NCI-H187 treated with DMSO at 0.1 percent for 48 hours (cell line): ENCODE results near the gene TRAPPC12.
"Not testable (repeated sequence)": the region's sequence is repeated elsewhere in the genome, so short reads cannot be mapped to it uniquely, and the experiment has no call there.

ENCODE experiments used
- DNase-seq: peaks from one replicate; lab custom pipeline; 2025; lab: John Stamatoyannopoulos, UW

Gene TRAPPC12

DNA sequence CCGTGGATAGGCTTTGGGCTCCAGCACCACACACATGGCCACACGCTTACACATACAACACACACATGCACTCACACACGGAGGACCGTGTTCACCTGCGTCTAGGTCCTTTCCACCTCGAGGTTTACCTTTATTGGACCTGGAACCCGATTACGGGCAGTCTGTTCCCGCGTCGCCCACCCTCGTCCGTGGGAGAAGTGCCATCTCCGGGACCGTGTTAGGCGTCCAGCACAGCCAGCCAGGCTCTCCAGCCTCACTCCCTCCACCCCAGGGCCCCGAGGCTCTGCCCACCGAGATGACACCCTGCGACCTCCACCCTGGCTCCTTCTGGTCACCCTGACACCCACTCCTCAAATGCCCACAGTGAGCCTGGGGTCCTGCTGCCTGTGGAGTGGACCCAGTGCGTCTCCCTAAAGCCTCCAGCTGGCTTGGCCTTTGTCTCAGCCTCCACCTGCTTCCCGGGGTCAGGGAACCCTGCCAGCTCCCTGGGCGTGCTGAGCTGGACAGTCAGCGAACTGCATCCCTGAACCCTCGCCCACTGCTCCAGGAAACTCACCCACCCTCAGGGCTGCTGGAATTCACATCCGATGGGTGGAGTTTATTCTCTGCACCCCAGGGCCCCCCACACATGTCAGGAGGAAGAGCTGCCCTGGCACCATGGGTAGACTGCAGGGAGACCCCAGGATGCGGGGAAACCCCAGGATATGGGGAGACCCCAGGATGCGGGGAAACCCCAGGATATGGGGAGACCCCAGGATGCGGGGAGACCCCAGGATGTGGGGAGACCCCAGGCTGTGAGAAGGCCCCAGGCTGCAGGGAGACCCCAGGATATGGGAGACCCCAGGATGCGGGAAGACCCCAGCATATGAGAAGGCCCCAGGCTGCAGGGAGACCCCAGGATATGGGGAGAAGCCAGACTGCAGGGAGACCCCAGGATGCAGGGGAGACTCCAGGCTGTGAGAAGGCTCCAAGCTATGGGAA is 106.8 kb downstream of the TRAPPC12 start:
- no peak for DNase-seq

GRCh38 chr2:3487028-3487425 is 107.5 kb downstream of the TRAPPC12 start:
- DNase-seq, result no peak

DNA sequence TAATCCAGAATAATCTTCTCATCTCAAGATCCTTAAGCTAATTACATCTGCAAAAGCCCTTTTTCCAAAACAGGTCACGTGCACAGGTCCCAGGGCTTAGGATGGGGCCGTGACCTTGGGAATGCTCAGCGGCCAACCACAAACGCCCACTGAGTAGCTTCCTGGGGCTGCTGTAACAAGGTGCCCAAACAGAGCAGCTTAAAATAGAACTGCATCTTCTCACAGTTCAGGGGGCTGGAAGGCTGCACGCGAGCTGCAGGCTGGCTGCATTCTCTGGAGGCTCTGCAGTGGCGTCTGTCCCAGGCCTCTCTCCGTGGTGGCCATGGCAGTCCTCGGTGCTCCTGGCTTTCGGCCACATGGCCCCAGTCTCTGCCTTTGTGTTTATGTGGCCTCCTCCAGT is 107.9 kb downstream of the TRAPPC12 start:
- DNase-seq, result no peak

DNA sequence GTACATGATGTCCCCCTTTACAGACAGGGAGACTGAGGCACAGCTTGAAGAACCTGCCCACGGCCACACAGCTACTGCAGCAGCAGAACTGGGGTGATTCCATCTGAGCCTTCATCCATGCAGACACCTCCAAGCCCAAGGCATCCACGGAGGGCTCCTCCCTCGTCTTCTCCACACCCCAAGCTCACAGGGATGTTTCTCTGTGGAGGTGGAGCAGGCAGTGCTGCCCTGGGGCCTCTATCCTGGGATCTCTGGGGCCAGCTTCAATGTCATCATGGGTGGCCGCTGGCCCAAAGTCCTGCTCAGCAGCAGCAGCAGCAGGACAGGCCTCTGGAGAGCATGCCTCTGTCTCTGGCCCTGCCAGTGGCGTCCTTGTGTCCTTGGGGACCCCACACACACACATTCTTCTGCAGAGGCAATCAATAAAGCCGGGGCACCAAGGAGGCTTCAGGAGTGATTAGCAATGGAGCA is 108.6 kb downstream of the TRAPPC12 start:
- DNase-seq, result no peak

DNA sequence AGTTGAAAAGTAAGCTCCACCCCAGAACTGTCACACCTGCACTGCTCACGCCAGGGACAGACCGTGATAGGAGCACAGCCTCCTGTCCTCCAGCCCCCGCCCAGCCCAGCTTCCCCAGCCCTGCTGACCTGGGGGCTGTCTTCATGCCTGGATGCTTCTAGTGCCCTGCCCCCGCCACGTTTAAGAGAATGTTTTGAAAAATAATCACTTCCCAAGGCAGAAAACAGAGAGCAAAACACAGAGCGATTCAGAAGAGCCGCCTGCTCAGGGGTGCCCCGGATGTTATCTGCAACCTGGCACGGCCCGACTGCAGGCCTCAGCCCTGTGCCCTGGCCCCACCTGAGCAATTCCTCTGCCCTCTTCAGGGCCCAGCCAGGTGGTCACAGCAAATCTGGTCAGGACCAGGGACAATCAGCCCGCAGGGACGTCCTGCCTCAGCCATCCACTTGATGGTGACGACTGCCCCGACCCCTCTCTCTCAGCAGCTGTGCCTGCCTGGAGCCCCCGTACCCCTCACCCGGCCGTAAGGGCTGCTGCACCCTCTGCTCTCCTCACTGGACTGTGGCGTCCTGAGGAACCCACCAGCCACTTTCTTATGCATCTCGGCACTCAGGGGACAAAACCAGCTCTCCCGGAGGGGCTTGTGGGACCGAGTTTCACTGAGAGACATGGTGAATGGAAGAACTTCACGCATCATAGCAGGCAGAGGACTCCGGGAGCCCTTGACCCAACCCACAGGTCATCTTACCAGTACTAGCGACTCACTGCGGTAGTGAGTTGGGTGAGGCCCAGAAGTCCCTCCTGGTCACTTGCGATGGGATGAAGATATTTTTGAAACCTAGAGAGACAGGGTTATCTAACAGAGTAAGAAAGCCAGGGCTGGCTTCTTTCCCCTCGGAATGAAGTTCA is 109.6 kb downstream of the TRAPPC12 start:
- DNase-seq, result peak; percentile 31

DNA sequence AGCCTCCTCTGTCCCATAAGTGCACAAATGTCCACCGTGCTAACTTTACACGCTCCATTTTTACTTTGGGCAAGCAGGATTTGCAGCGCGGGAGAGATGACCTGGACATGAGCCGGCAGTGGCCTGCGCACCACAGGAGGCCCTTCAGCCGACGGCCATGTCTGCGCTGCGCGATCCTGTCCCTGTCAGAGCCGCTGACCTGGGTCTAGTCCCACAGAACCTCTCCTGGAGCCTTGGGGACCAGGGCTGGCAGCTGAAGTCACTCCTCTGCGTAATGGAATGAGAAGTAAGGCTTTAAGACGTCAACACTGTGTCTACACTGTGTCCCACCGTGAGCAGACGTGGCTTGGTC is 110.2 kb downstream of the TRAPPC12 start:
- no peak for DNase-seq

DNA sequence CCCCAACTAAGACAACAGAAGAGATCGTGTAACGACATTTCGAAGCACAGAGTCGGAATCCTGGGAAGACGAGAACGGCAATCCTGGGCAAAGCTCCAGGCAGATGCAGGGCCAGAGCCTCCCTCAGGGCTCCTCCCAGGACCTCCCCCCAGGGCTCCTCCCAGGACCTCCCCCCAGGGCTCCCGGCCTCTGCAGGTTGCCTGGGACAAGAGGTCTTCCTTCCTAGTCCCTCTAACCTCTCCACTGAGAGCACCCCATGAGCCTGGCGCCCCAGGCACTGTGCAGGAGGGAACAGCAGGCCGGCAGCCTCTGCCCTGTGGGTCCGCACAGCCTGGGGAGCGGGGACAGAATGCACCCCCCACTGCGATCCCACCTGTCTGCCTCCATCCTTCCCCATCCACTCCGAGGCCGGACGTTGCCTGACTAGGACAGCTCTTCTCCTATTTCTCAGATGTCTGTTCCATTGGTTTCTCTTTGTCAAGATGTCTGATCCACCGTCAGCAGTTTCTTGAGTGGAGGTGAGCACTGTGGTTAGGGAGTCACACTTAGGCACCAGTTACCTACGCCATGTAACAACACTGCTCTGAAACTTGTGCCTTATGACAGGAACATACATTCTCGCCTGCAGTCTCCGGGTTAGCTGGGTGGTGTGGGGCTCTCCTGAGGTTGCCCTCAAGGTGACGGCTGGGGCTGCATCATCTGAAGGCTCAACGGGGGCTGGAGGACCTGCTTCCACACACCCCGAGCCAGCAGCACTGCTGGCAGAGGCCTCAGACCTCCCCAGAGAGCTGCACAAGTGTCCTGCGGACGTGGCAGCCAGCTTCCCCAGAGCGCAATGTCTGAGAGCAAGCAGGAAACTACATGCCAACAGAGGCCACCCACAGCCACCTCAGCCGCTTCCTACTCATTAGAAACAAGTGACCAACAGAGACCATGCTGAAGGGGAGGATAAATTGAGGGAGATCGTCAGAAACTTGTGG is 111.0 kb downstream of the TRAPPC12 start:
- no peak for DNase-seq

GRCh38 chr2:3491306-3491705 is 111.8 kb downstream of the TRAPPC12 start:
- no peak for DNase-seq

DNA sequence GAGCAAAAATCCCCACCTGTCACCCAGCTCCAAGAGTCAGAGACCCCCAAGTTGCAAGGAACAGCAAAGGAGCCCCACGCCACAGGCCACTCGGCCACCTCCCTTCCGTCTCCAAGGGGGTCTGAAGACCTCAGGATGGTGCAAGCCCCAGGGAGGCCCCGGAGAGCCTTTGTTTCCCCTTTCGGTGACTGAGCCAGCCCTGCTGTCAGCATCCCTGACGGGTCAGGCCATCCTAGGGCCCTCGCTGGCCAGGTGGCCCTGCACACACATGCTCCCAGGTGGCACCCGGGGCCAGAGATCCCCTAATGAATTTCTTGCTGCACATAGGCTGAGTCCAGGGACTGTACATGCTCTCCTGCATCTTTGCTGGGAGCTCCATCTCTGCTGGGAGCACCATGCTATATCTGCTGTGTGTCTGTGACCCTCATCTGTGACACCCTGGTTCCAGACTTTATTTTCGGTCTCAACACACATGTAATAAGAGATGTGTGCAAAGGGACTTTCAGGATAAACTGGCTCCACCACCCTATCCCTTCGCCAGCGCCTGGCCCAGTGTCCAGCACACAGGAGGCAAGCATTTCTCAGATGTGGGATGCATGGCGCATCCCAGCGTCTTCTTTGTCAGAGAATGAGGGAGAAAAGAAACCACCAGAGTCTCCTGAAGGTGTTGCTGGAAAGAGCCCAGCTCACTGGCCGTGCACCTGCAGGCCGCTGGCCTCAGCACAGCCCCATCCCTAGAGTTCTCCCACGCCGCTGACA is 112.4 kb downstream of the TRAPPC12 start:
- DNase-seq, result no peak

GRCh38 chr2:3492475-3492787 is 112.9 kb downstream of the TRAPPC12 start:
- not testable (repeated sequence) for DNase-seq

- DNase-seq, result no peak
These were observed 113.6 kb downstream of the TRAPPC12 start for GRCh38 chr2:3492951-3493614.

DNA sequence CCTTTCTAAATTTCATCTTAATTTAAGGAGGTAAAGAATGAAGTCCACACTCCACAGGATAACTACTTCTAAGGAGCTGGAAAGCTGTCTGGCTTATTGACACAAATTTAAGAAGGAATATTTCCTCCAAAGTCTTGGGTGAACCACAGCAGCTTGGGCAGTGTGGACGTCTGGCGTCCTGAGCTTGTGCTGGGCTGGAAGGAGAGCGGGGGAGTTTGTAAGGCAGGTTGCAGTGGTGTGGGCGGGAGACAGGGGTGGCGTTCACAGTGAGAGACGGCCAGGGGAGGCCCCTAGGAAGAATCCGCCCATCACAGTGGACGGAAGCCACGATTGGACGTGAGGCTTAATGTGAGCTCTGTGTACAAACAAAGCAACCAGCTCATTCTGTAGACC is 114.1 kb downstream of the TRAPPC12 start:
- DNase-seq, result no peak

DNA sequence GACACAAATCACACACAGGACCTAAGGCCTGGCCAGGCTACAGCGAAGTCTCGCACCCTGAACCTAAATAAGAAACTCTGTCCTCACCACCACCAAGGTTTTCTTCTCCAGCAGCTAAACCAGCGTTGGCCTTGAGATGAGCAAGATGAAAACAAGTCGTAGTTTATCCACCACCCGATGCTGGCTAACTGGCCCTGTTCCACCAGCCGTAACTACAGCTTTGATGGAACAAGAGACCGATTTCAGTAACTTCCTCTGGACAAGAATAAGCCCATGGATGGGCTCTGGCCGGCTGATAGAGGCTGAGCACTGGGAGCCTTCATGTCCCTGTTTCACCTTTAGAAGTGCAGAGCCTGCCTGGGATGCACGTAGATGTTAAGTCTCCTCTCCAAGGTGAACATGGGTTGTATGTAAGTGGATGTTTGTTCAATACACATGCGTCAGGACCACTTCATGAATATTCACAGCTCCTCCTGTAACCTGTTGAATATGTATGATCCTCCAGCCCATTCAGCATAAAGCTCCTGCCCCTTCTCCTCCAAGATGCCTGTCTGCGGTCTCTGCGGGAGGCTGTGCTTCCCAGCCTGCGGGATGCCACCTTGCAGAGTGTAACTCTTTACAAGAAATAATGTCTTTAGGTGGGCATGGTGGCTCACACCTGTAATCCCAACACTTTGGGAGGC is 115.6 kb downstream of the TRAPPC12 start:
- DNase-seq, result no peak

DNA sequence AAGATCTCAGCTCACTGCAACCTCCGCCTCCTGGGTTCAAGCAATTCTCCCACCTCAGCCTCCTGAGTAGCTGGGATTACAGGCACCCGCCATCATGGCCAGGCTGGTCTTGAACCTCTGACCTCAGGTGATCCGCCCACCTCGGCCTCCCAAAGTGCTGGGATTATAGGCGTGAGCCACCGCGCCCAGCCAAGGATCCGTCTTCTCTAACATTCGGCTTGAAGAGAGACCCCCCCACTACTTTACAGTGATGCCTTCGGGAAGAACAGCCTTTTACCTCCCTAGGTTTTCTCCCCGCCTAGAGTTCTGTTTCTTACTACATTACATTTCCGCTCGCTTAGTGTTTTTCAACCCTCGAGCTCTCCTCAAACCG is 117.2 kb downstream of the TRAPPC12 start:
- DNase-seq, result not testable (repeated sequence)

GRCh38 chr2:3498783-3499394 is 119.4 kb downstream of the TRAPPC12 start:
- DNase-seq, result no peak

GRCh38 chr2:3500326-3500899 is 120.9 kb downstream of the TRAPPC12 start:
- DNase-seq, result no peak

- no peak for DNase-seq
These were observed 123.6 kb downstream of the TRAPPC12 start for GRCh38 chr2:3503046-3503445.

GRCh38 chr2:3503483-3503882 is 124.0 kb downstream of the TRAPPC12 start:
- DNase-seq, result no peak

DNA sequence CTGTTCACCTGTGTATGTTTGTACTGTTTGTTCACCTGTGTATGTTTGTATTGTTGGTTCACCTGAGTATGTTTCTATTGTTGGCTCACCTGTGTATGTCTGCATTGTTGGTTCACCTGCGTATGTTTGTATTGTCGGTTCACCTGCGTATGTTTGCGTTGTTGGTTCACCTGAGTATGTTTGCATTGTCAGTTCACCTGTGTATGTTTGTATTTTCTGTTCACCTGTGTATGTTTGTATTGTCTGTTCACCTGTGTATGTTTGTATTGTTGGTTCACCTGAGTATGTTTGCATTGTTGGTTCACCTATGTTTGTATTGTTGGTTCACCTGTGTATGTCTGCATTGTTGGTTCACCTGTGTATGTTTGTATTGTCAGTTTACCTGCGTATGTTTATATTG is 125.2 kb downstream of the TRAPPC12 start:
- DNase-seq, result no peak
